ENCODE results near the gene SRCAP.

DNA sequence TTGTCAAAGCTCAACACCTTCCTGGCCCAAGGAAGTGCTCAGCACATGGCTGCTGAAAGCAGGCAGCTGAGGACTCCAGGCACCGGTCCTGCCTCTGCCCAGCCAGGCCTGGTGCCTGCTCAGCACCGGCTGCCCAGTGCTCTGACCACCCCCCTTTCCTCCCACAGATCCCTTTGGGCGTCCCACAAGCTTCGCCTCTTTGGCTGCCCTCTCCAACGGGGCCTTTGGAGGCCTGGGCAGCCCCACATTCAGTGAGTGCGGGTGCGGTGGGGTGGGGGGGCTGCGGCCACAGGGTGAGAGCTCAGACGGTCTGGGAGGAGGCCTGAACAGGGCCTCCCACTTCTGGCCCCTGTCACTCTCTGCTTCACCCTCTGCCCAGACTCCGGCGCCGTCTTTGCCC, 30.6 kb upstream of the SRCAP start:
- no peak for TF ChIP-seq GATA3 (IDR thresholded peaks at IDR 0.05; ENCODE audit: low read depth, low read length)
- TF ChIP-seq GATA2 (IDR thresholded peaks at IDR 0.05; ENCODE audit: low read depth, low read length), result no peak

All from SH-SY5Y (cell line).